OCI-LY7 (cell line): ENCODE data around the gene CRAMP1.

Experiments
- EZH2phosphoT487 ChIP-seq: fragments of 200-600 bp; sonication (generic); IDR thresholded peaks from 2 replicates; pipeline ENCODE4 v1.6.1; 2018; ENCODE audit warnings: low read depth, borderline replicate concordance, mild to moderate bottlenecking, mixed run types, antibody characterized with exemption, low read length, moderate library complexity, mixed read lengths
- TF ChIP-seq, protein P1 (sequence below): fragments of 200-600 bp; sonication (generic); conservative IDR thresholded peaks from 2 replicates; pipeline ENCODE4 v1.5.1; 2014; ENCODE audit warnings: mild to moderate bottlenecking, antibody characterized with exemption, low read length, moderate library complexity, mixed read lengths

DNA sequence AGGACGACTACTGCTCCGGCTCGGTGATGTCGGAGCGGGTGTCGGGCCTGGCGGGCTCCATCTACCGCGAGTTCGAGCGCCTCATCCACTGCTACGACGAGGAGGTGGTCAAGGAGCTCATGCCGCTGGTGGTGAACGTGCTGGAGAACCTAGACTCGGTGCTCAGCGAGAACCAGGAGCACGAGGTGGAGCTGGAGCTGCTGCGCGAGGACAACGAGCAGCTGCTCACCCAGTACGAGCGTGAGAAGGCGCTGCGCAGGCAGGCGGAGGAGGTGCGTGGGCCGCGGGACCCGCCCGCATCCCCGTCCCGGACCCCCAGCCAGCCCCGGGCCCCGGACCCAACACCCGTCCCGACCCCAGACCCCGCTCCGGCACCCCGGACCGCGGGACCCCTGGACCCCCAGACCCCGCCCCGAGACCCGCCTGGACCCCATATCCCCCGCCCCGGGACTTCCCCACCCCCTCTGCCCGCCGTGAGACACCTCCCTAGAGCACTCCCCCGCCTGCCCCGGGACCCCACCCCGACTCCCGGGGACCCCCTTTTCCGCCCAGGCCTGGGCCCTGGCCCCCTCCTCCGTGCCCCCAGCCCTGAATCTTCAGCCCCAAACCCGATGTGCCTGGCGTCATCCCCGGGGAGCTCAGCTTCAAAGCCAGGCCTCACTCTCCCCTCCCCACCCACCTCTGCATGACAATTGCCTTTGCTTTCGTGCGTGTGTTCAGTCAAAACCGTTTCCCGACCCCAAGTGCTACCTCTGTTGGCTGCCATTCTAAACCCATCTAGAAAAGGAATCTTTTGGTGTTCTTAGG lies 94.4 kb downstream of the CRAMP1 start:
- TF ChIP-seq, protein P1, sequence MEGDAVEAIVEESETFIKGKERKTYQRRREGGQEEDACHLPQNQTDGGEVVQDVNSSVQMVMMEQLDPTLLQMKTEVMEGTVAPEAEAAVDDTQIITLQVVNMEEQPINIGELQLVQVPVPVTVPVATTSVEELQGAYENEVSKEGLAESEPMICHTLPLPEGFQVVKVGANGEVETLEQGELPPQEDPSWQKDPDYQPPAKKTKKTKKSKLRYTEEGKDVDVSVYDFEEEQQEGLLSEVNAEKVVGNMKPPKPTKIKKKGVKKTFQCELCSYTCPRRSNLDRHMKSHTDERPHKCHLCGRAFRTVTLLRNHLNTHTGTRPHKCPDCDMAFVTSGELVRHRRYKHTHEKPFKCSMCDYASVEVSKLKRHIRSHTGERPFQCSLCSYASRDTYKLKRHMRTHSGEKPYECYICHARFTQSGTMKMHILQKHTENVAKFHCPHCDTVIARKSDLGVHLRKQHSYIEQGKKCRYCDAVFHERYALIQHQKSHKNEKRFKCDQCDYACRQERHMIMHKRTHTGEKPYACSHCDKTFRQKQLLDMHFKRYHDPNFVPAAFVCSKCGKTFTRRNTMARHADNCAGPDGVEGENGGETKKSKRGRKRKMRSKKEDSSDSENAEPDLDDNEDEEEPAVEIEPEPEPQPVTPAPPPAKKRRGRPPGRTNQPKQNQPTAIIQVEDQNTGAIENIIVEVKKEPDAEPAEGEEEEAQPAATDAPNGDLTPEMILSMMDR = no peak
- TF ChIP-seq EZH2phosphoT487 = no peak
